RWPE2 (cell line): ENCODE results near the gene MOGAT1.

Experiments used
- ATAC-seq: fragments of 200-7000 bp; cut with Tn5 transposase; 3 replicates; pipeline ENCODE4 v1.9.1; 2021; ENCODE audit warnings: low read depth
- DNase-seq: peaks from one replicate; pipeline ENCODE4 v3.0.0-alpha.2; 2020; ENCODE audit warnings: low spot score
- H3K27ac ChIP-seq: fragments of 450-650 bp; 2 replicates; pipeline ENCODE4 v1.5.1; 2017; ENCODE audit warnings: mild to moderate bottlenecking; ENCODE audit not compliant: poor library complexity, severe bottlenecking
- H3K27me3 ChIP-seq: fragments of 250-450 bp; sonication (Bioruptor Pico); 2 replicates; pipeline ENCODE4 v1.5.1; 2021; ENCODE audit warnings: mild to moderate bottlenecking, moderate library complexity; ENCODE audit not compliant: insufficient read depth, poor library complexity, severe bottlenecking
- H3K36me3 ChIP-seq: fragments of 250-450 bp; sonication (Bioruptor Pico); 2 replicates; pipeline ENCODE4 v1.5.1; 2020; ENCODE audit warnings: low read depth, mild to moderate bottlenecking, moderate library complexity
- H3K4me1 ChIP-seq: fragments of 250-450 bp; sonication (Bioruptor Pico); 2 replicates; pipeline ENCODE4 v1.5.1; 2021; ENCODE audit warnings: mild to moderate bottlenecking, moderate library complexity; ENCODE audit not compliant: insufficient read depth, poor library complexity, severe bottlenecking
- H3K4me3 ChIP-seq: fragments of 250-450 bp; sonication (Bioruptor Pico); 2 replicates; pipeline ENCODE4 v1.5.1; 2021; ENCODE audit warnings: mild to moderate bottlenecking, moderate library complexity; ENCODE audit not compliant: severe bottlenecking
- H3K9me3 ChIP-seq: fragments of 250-450 bp; sonication (Bioruptor Pico); 2 replicates; pipeline ENCODE4 v1.5.1; 2021; ENCODE audit warnings: mild to moderate bottlenecking, moderate library complexity; ENCODE audit not compliant: severe bottlenecking
- CTCF ChIP-seq: fragments of 450-650 bp; IDR thresholded peaks from one replicate; pipeline ENCODE4 v1.5.1; 2017; ENCODE audit warnings: mild to moderate bottlenecking, moderate library complexity; ENCODE audit not compliant: poor library complexity, severe bottlenecking

The MOGAT1 gene

GRCh38 chr2:222655787-222656525 is 15.5 kb upstream of the MOGAT1 start, which contains the start of gene FARSB:
Gene FARSB (minus strand): TSS chr2:222656092. CDS start chr2:222656073, 19 bp downstream.
- TF ChIP-seq CTCF = no peak
- peaks cover 16% of the 10 kb centered on the region for H3K4me1 ChIP-seq
- peak; percentile 95 for DNase-seq
- no peaks in the 10 kb centered on the region for H3K27me3 ChIP-seq
- ATAC-seq = peak; percentile 92
- peak within 1 kb of the TSS; percentile 95 for H3K4me3 ChIP-seq
- no peaks in the 10 kb centered on the region for H3K9me3 ChIP-seq
- H3K36me3 ChIP-seq = peaks cover 4% of the 10 kb centered on the region; the same call in 1 of the 2 replicates
- peak within 1 kb of the TSS; percentile 57 for H3K27ac ChIP-seq

- TF ChIP-seq CTCF = no peak
- no peaks in the 10 kb centered on the region for H3K9me3 ChIP-seq
- H3K27ac ChIP-seq = peak overlapping the region; percentile 57
- DNase-seq (no peak), ATAC-seq (peak; percentile 32)
- peaks cover 4% of the 10 kb centered on the region; the same call in 1 of the 2 replicates for H3K36me3 ChIP-seq
- H3K4me3 ChIP-seq = peak overlapping the region; percentile 95
- H3K27me3 ChIP-seq = no peaks in the 10 kb centered on the region
- peaks cover 16% of the 10 kb centered on the region for H3K4me1 ChIP-seq
These were observed 14.7 kb upstream of the MOGAT1 start for GRCh38 chr2:222656526-222657446.

- Histone ChIP-seq H3K4me3 (no peak overlapping the region), H3K4me1 (no peaks in the 10 kb centered on the region), H3K9me3 (no peaks in the 10 kb centered on the region), H3K27me3 (no peaks in the 10 kb centered on the region), H3K36me3 (no peaks in the 10 kb centered on the region), H3K27ac (no peak overlapping the region)
- no peak for DNase-seq
- TF ChIP-seq CTCF = no peak
- no peak for ATAC-seq
These were observed 8.0 kb upstream of the MOGAT1 start for GRCh38 chr2:222663479-222663878.

DNA sequence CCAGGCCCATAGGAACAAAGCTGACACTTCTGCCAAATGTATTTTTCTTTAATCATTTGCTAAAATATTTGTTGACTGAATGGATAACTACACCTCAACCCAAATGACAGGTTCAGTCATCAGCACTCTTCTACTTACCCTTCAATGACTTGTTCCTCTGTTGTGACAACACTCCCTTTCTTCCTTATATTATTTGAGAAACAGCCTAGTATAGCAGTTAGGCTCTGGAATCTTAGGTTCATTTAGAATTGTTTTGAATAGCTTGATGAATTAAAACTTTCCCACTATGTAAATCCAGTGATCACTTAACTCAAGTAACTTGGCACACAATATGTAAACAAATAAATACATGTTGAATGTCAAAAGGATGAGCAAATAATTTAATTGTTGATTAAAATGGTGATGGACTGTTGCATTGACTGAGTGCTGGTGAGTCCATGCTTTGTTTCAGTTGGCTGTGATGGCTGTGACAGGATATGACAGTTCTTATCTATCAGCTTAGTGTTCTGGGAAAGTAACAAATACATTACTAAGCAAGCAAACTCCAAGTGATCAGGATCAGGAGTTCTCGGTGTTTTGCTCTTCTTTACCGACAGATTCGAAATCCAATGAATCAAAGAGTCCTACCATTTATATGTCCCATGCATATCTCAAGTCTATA is 2.8 kb upstream of the MOGAT1 start:
- Histone ChIP-seq H3K36me3 (no peaks in the 10 kb centered on the region), H3K27me3 (no peaks in the 10 kb centered on the region), H3K4me1 (no peaks in the 10 kb centered on the region), H3K27ac (no peak overlapping the region), H3K9me3 (no peaks in the 10 kb centered on the region), H3K4me3 (no peak overlapping the region)
- no peak for TF ChIP-seq CTCF
- DNase-seq = no peak
- no peak for ATAC-seq
